ENCODE measurements around the gene FAM174B.

- TF ChIP-seq POLR2A (IDR thresholded peaks at IDR 0.05) (no peak), CTCF (IDR thresholded peaks at IDR 0.05) (peak; percentile 21 to 73 (median 59)), EP300 (IDR thresholded peaks at IDR 0.05) (no peak)
These were observed 27.9 kb upstream of the FAM174B start for GRCh38 chr15:92683511-92683834.

Data from tibial nerve (tissue), 4 donors.